GM06990 (cell line): ENCODE measurements around the gene ITGB5.

ENCODE experiments used
- DNase-seq: peaks from one replicate; pipeline ENCODE4 v3.0.0-alpha.2; 2011; ENCODE audit not compliant: insufficient read length; ENCODE audit errors: extremely low read depth
- H3K27me3 ChIP-seq: replicated peaks from 2 replicates; pipeline ENCODE4 v1.6.0; 2011; ENCODE audit warnings: low read length; ENCODE audit not compliant: control insufficient read depth, insufficient read depth
- H3K36me3 ChIP-seq: 2 replicates; pipeline ENCODE4 v1.5.1; 2011; ENCODE audit warnings: low read length; ENCODE audit not compliant: control insufficient read depth, insufficient read depth
- H3K4me3 ChIP-seq: replicated peaks from 2 replicates; pipeline ENCODE4 v1.5.1; 2011; ENCODE audit warnings: low read depth, mild to moderate bottlenecking, control low read depth, low read length
- TF ChIP-seq, protein P1 (sequence below): IDR thresholded peaks from 2 replicates; pipeline ENCODE4 v1.5.1; 2011; ENCODE audit warnings: low read length, control low read depth, mild to moderate bottlenecking, inconsistent platforms; ENCODE audit not compliant: insufficient read depth, poor library complexity, severe bottlenecking

ITGB5 gene

DNA sequence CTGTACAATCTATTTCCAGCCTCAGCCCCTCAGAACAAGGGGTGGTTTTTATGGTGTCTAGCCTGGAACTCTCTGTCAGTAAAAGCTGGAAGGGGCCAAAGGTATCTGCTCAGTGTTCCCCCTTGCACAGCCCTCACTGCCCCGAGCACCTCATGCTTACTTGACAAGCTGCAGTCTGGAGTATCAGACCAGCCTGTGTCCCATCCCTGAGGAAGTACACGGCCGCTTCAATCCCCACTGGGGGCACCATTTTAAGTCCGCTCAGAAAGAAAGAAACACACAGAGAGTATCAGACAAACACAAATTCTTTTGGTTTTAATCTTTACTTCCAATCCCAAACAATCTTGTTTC is 124.5 kb downstream of the ITGB5 start:
- no peak for DNase-seq
- no peaks in the 10 kb centered on the region for H3K27me3 ChIP-seq
- H3K4me3 ChIP-seq = no peak overlapping the region
- no peaks in the 10 kb centered on the region for H3K36me3 ChIP-seq
- TF ChIP-seq, protein P1, sequence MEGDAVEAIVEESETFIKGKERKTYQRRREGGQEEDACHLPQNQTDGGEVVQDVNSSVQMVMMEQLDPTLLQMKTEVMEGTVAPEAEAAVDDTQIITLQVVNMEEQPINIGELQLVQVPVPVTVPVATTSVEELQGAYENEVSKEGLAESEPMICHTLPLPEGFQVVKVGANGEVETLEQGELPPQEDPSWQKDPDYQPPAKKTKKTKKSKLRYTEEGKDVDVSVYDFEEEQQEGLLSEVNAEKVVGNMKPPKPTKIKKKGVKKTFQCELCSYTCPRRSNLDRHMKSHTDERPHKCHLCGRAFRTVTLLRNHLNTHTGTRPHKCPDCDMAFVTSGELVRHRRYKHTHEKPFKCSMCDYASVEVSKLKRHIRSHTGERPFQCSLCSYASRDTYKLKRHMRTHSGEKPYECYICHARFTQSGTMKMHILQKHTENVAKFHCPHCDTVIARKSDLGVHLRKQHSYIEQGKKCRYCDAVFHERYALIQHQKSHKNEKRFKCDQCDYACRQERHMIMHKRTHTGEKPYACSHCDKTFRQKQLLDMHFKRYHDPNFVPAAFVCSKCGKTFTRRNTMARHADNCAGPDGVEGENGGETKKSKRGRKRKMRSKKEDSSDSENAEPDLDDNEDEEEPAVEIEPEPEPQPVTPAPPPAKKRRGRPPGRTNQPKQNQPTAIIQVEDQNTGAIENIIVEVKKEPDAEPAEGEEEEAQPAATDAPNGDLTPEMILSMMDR = no peak

DNA sequence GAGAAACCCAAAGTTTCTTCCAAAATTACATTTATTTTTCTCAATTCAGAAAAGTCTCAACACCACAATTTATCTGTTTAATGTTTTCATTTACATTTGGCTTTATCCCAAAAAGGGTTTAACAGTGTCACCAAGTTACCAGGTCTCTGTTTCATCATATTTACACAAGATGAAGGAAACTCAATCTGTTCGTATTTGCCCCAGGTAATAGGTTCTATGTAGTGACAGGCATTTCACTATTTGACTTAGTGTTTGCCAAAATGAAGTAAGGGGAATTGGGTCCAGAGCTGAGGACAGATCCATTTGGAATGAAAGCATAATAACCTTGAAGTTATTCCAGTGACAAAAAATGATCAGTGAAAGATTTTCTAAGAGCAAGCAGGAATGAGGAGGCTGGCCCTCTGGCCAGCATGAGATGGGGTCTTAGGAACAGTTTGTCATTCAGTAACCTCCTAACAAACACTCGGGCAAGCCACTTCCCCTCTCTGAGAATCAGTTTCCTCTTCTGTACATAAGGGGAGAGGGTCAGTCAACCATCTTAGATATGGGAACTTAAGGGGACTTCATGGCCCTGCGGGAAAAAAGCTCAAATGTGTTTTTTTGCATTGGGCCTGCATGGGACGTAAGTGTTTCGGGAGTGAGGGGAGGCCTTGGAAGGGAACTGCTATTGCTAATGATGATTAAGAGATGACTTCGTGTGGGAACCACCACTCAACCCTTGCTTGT is 125.1 kb downstream of the ITGB5 start:
- TF ChIP-seq, protein P1 = no peak
- Histone ChIP-seq H3K27me3 (no peaks in the 10 kb centered on the region), H3K36me3 (no peaks in the 10 kb centered on the region), H3K4me3 (no peak overlapping the region)
- DNase-seq = no peak

DNA sequence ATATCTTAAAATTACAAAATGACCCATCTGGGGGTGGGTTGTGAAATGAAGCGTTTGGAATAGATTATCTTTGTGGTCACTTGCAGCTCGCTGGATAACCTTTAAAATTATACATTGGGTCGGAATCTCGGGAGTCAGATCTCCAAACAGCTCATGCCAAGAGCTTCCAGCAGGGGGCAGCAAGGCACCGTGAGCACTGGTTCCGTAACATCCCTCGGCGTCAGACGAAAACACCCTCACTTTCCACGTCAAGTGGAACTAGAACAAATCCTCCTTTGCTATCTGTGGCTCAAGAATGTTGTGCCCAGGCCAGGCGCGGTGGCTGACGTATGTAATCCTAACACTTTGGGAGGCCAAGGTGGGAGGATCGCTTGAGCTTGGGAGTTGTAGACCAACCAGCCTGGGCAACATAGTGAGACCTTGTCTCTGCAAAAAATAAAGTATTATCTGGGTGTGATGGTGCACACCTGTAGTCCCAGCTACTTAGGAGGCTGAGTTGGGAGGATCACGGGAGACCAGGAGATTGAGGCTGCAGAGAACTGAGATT is 125.8 kb downstream of the ITGB5 start:
- Histone ChIP-seq H3K36me3 (no peaks in the 10 kb centered on the region), H3K27me3 (no peaks in the 10 kb centered on the region), H3K4me3 (no peak overlapping the region)
- TF ChIP-seq, protein P1 = peak; percentile 90
- peak; percentile 33 for DNase-seq

DNA sequence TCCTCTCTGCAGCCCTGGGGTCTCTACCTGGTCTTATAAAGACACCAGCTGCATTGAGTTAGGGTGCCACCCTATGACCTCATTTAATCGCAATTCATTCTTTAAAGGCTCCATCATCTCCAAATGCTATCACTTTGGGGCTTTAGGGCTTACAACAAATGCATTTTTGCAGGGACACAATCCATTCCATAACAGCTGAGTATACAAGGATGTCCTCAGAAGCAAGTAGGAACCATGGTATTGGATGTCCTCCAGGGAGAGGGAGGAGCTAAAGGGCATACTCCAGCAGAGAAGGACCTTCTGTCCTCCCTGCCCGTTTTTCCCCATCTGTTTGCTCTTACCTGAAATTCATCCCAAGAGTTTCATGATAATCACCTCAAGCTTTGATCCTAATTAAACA is 126.6 kb downstream of the ITGB5 start:
- Histone ChIP-seq H3K4me3 (no peak overlapping the region), H3K27me3 (no peaks in the 10 kb centered on the region), H3K36me3 (no peaks in the 10 kb centered on the region)
- TF ChIP-seq, protein P1 = no peak
- no peak for DNase-seq

DNA sequence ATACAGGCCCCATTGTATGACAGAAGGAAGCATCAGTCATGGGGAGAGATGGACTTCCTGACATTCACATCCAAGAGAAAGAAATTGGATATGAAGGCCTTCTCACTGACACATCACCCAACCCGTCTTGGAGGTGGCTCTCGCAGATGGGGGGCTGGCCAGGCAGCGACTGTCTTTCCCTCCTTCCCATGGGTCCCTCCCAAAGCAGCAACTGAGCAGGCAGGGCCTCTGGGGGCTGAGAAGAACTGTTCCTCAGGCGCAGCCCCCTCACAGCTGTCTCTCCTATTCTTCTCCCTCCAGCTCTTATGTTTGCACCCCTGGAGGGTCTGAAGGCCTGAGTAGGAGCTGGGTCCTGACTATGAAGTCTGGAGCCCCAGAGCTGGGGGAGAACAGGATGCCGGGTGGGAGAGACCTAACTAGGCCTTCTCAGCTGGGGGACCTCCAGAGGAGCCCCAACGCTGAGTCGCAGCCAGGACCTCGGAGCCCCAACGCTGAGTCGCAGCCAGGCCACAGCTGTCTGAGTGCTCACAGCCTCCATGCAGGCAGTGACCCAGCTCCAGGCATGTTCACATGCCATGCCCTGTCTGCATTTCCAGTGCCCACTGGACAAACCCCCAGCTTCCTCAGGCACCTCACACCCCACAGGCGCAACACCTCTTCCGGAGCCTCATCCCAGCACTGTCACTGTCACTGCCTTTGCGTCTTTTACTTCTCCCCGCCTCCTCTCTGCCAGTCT is 127.3 kb downstream of the ITGB5 start:
- DNase-seq = no peak
- H3K4me3 ChIP-seq = no peak overlapping the region
- no peaks in the 10 kb centered on the region for H3K36me3 ChIP-seq
- TF ChIP-seq, protein P1 = no peak
- H3K27me3 ChIP-seq = no peaks in the 10 kb centered on the region
